SK-MEL-5 (cell line): ENCODE results near the gene CORO1C. TPM values are rescaled to one million over a fixed set of nuclear protein-coding genes. Genes with fewer than 3 reads are reported as not detected.
A peak's percentile ranks its signal among the peaks of the same experiment; 100 is the strongest.
"Not testable (repeated sequence)": the region's sequence is repeated elsewhere in the genome, so short reads cannot be mapped to it uniquely, and the experiment has no call there.

Experiments used
- DNase-seq: peaks from one replicate; pipeline ENCODE4 v3.0.0-alpha.2; 2016; ENCODE audit warnings: low read depth, low spot score
- in situ Hi-C: cut with HindIII; loops from 2 replicates; pipeline ENCODE4 v1.10.0; 2016; ENCODE audit warnings: low sequenced_read_pairs, high pct_unique_total_duplicates, low pct_unique_long_range_greater_than_20kb
- total RNA-seq: library from RNA; depleted of rRNA; stranded (reverse); fragments of >200 nt; shearing (Covaris generic); gene quantifications from 2 replicates; pipeline ENCODE4 v1.2.3, GENCODE V29; 2014

The CORO1C gene
- total RNA-seq, 1 experiment from 2014 or later, result 156 TPM

DNA sequence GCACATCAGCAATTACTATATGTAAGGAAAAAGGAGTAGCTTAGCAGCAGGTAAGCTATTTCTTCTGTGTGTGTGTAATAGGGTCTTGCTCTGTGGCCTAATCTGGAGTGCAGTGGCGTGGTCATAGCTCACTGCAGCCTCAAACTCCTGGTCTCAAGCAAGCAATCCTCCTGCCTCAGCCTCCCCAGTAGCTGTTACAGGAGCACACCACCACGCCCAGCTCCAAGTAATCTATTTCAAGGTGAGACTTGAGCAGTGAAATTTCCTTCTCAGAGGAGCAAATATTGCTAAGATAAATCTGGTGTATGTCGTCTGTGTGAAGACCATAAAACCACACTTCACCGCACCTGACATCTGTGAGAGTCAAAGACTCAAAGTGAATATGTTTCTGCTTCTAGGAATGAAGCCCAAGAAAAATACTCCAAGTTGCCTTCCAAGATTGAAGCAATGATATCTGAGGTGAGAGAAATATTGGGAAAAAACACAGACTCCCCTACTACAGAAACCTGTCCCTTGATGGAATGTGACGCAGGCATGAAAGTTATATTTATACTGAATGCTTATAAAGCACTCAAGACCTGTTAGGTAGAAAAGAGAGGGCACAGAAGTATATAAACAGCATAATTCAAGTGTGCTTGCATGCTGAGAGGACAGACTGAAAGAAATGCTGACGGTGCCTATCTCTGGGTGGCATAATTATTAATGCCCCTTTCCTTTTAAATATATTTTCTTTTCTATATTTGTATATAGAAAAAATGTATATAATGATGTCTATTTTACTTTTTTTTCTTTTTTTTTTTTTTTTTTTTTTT, 95.1 kb downstream of the CORO1C start:
- DNase-seq, result no peak

DNA sequence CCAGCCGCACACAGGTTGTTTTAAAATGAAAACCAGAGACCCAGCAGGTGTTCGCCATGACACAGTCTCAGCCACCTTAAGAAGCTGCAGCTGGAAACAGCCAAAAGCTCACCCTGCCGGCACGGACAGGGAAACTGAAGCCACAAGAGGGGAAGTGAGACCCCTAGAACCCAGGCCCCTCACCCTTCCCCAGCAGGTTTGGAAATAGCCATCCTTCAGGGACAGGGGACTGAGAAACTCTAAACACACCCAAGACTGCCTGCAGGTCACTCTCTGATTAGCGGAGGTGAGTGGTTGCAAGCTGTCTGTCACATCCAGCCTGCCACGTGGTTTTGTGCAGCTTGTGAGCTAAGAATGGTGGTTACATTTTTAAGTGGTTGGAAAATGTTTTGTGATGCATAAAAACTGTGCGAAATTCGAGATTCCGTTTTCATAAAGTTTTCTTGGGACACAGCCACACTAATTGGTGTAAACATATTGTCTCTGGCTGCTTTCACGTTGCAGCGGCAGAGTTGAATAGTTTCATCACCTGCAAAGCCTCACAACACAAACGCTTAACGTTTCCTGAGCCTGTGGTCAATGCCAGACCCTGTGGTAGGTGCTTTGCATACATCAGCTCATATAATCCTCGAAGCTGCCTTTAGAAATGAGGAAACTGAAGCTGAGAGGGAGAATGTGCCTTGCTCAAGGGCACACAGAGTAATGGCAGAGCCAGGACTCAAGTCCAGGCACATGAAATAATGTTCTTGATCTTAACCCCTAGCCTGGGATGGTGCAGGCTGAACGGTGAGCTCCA, 95.9 kb downstream of the CORO1C start:
- no peak for DNase-seq
- in situ Hi-C loops, result no loop called here

More for the DNA sequence above, 95.1 kb downstream of the CORO1C start:
- in situ Hi-C loops, result no loop called here

DNA sequence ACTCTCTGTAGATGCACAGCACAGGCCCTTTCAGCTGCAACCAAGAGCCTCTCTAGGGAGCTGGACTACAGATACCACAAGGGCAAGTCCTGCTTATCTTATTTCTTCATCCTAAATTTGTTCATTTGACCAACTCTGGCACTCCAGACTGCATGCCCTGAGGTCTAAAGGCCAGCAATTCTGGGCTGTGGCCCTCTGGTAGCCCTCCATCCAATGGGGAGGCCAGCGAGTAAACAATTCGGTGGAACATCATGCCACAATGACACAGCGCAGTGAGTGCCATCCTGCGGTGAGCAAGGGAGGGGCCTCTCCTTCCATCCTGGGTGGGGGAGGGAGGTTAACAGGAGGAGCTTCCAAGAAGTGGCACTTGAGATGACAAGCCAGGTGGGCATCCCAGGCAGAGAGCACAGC, 97.0 kb downstream of the CORO1C start:
- peak; percentile 38 for DNase-seq
- in situ Hi-C loops, result no loop called here

DNA sequence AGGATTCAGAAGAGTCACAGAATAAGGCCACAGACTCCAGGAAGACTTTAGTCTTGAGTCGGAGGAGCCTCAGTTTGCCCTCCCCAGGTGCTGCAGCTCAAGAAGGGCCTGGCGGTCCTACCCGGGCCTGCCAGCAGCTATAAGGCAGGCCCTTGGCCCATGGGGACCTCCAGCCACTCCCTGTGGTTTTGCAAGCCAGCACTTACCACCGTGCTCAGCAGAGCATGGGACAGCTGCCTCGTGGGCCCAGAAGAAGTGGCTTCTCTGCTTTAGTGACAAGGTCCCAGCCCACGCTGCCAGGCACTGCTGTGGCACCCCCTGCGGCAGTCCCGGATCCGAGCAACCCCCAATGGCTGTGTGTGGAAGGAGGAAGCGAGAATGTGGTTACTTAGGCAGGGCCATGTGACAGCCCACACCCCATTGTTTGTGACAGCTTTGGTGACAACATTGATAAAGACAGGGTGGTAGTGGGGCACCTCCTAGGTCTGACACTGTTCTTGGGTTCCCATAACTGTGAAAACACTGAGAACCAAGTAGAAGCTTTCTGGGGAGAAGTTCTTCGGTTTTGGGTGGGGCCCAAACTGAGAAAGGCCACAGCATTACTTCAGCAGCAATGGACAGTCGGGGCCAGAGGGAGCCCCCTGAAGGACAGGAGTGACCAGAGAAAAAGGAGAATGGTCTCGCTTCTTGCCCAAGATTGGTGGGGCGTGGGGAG, 97.6 kb downstream of the CORO1C start, which contains the start of gene SELPLG:
Gene SELPLG, minus strand, starts transcription at position 361 of the 715 bp plus-strand sequence. CDS start 9,587 bp downstream, outside the sequence.
- in situ Hi-C loops, result no loop called here
- no peak for DNase-seq

DNA sequence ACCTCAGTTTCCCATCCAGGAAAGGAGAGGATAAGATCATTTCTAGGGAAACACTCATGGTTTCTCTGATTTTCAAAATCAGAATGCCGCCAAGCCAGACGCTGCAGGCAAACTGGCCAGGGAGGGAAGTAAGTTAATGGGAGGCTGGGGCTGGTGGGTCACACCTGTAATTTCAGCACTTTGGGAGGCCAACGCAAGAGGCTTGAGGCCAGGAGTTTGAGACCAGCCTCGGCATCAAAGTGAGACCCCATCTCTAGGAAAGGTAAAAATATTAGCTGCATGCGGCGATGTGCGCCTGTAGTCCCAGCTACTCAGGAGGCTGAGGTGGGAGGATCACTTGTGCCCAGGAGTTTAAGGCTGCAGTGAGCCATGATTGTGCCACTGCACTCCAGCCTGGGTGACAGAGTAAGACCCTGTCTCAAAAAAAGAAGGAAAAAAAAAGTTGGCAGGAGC, 98.2 kb downstream of the CORO1C start:
- DNase-seq, result no peak
- in situ Hi-C loops, result no loop called here

DNA sequence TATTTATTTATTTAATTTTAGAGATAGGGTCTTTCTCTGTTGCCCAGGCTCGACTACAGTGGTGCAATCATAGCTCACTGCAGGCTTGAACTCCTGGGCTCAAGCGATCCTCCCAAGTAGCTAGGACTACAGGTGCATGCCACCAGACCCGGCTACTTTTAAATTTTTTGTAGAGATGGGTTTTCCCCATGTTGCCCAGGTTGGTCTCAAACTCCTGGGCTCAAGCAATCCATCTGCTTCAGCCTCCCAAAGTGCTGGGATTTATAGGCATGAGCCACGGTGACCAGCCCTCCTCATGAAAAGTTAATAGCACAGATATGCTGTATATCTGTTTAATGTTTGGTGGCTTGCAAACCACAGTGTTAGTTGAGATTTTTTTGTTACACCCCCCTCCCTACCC, 100.1 kb downstream of the CORO1C start:
- DNase-seq, in situ Hi-C loops: not testable (repeated sequence)

DNA sequence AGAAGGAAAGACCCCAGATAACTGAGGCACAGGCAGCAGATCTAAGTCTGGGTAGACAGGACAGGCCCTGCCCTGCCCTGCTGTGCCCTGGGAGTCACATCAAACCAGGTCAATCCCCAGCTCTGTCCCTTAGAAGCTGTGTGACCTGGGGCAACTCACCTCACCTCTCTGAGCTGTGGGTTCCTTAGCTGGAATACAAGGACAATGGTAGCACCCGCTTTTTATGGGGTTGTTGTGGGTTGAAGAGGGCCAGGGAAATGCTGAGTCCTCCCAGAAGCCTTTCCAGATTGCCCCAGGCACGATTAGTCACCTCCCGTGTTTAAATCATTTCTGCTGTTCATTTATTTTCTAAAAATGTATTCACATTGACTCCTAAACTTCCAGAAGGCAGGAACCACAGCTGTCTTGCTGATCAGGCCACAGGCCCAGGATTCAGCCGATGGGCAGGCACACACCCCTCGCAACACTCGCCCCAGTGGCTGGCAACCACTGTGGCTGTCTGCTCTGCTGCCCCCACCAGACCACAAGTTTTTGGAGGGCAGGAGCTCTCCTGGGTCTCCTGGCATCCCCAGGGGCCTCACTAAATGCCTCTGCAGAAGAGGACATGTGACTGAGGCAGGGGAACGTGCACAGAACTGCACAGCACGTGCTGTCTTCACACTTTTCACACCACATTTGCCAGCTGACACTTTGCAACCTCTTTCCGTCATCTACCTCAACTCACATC, 100.7 kb downstream of the CORO1C start:
- in situ Hi-C loops, result no loop called here
- peak; percentile 52 for DNase-seq

DNA sequence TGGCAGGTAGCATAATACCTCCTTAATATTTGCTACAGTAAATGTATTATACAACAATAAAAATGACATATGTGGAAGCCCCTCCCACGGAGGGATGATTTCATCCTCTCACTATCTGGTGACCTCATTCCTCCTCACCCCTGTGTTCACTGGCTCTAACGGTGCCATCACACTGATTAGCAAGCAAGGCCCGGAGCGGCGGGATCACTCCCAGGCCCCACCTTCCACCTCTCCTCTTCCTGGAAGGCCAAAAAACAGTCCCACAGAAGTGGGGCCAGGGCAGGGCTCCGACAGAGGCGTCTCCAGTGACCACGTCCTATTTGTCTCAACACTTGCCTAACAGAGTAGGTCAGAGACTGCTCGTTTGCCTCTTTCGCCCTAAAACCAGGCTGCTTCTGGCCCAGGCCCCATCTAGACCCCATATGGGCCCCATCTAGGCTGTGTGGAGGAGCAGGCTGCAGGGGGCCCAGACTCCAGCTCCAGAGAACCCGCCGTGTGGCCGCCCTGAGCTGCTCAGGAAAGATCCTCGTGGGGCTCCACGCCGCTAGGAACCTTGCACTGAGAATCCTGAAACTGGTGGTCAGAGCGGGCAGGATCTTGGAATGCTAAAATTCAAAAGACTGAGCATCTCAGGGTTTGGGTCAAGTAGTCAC, 101.4 kb downstream of the CORO1C start:
- in situ Hi-C loops, result no loop called here
- DNase-seq, result no peak

DNA sequence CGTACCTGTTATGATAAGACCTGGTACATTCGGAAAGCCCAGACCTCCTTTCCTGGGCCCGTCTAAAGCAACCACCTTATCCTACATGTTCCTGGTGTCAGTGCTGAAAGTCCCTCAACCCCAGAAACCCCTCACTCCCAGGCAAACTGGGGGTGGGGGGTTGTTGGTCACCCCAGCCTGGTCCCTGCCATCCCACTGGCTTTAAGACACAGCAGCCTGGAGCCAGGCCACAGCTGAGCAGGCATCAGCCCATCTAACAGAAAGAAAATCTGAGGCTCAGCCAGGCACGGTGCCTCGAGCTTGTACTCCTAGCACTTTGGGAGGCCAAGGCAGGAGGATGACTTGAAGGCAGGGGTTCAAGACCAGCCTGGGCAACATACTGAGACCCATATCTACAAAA, 102.2 kb downstream of the CORO1C start:
- in situ Hi-C loops, result no loop called here

DNA sequence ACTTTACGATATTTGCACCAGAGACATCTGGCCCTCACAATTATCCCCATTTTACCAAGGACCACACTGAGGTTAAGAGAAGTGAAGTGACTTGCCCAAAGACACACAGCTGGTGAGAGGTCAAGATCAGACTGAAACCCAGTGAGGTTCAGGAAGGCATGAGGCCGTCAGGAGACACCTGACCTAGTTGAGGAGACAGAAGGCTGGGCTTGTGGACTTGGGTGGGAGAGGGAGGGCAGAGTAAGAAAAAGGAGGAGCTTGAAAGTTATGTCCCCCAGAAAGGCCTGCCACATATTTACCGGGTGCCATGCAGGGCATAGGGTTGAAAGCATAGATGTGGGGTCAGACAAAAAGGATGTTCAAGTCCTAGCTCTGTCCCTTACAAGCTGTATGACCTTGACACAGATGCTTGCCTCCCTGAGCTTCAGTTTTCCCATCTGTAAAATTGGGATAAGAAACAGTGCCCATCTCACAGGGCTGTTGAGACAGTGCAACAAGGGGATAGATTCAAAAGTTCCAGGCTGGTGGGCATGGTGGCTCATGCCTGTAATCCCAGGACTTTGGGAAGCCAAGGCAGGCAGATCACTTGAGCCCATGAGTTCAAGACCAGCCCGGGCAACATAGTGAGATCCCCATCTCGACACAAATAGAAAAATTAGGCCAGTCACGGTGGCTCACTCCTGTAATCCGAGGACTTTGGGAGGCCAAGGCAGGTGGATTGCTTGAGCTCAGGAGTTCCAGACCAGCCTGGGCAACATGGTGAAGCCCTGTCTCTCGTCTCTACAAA, 104.0 kb downstream of the CORO1C start:
- in situ Hi-C loops, result no loop called here

More for the DNA sequence above, 102.2 kb downstream of the CORO1C start:
- DNase-seq, result no peak

DNA sequence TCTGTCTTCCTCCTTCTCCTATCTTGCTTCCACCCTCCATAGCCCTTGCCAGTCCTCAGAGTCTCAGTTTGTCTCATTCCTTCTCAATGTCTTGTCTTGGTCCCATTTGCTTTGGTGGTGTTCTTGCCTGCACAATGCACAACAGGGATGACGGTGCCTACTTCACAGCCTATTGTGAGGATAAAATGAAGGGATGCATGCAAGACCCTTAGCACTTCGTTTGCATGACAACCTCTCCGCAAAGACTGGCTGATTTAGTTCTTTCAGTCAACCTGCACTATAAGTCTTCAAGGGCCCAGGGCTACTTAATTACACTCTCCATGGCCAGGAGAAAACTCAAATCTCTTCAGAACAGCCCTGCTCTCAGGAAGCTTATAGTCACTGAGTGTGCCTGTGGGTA, 106.1 kb downstream of the CORO1C start:
- no peak for DNase-seq
- in situ Hi-C loops, result no loop called here

More for the DNA sequence above, 104.0 kb downstream of the CORO1C start:
- no peak for DNase-seq

DNA sequence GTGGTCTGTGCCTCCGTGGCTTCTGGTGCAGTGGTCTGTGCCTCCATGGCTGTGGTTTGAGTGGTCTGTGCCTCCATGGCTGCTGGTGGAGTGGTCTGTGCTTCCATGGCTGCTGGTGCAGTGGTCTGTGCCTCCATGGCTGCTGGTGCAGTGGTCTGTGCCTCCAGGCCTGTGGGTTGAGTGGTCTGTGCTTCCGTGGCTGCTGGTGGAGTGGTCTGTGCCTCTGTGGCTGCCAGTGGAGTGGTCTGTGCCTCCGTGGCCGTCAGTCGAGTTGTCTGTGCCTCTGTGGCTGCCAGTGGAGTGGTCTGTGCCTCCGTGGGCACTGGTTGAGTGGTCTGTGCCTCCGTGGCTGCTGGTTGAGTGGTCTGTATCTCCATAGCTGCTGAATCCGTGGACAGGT, 107.7 kb downstream of the CORO1C start:
- DNase-seq, result no peak
- in situ Hi-C loops, result no loop called here

DNA sequence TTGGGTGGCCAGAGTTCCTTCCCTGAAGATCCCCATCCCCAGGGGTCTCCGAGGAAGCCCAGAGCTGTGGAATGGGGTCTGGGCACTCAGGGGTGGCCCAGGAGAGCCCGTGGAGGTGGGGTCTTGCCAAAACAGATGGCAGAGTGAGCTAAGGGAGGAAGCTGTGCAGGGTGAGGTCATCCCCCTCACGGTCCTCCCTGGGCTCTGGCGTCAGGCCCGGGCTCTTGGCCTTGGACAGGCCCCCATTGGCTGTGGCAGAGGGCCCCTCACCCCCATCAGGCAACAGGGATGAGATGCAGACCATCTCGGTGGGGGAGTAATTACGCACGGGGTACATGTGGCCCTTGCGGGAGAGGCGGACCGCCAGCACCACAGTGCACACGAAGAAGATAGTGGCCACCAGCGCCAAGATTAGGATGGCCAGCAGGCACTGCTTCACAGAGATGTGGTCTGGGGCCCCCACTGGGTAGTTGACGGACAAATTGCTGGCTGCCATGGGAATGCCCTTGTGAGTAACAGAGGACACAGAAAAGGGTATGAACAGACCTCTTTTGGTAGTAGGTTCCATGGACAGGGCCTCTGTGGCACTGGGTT, 108.3 kb downstream of the CORO1C start:
- in situ Hi-C loops, result no loop called here
- DNase-seq, result no peak

DNA sequence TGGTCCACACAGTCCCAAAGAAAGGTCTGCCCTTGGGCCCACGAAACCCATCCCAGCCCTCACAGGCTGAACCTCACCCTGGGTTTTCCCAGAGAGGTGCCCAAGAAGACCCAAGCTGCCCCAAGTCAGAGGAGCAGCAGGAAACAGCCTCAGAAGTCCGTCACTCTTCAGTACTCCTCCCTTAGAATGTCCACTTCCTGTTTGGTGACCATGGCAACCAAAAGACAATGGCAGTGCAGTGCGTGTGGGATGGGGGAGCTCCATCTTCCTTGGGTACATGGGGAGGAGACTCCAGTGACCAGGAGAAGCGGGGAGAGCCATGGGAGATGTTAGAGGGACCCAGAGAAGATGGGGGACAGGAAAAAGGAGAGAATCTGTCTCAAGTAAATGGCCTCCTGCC, 108.9 kb downstream of the CORO1C start:
- in situ Hi-C loops, result no loop called here
- no peak for DNase-seq

DNA sequence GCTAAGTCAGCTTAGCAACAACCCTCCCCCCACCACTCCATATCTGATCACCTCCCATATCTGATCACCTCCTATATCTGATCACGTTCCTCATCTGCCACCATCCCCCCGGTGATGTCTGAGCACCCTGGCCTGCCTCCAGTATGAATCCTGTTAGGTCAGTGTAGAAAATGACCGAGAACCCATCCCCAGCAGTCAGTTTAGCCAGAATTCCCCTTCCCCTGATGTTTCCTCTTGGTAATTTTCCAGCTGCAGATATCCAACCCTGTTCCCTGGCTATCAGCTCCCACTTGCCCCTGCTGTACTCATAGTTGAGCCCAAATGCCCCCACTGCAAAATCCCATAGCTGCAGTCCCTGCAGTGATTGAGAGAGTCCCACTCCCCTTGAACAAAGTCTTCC, 110.2 kb downstream of the CORO1C start:
- in situ Hi-C loops, result no loop called here
- DNase-seq, result no peak
